ENCODE data around the gene PTBP3. TPM values are rescaled to one million over a fixed set of nuclear protein-coding genes. Genes with fewer than 3 reads are reported as not detected.
"Not testable (repeated sequence)": the region's sequence is repeated elsewhere in the genome, so short reads cannot be mapped to it uniquely, and the experiment has no call there.

The PTBP3 gene
- total RNA-seq, 1 donor from 2014 or later: 42.5 TPM

GRCh38 chr9:112268413-112268812 lies 65.0 kb downstream of the PTBP3 start:
- no peak for TF ChIP-seq CTCF (conservative IDR thresholded peaks at IDR 0.05)
- Mint-ChIP-seq H3K4me3 (no peak overlapping the region), H3K27ac (ENCODE audit: unreplicated experiment) (no peak overlapping the region), H3K36me3 (ENCODE audit: low read depth) (peaks cover 7% of the 10 kb centered on the region), H3K27me3 (ENCODE audit: low read depth) (no peaks in the 10 kb centered on the region), H3K4me1 (no peaks in the 10 kb centered on the region), H3K9me3 (no peaks in the 10 kb centered on the region)
- DNase-seq (ENCODE audit: low read depth, low spot score): no peak

- not testable (repeated sequence) for H3K36me3 Mint-ChIP-seq (ENCODE audit: low read depth); H3K4me1 Mint-ChIP-seq; H3K4me3 Mint-ChIP-seq; DNase-seq (ENCODE audit: low read depth, low spot score); H3K27me3 Mint-ChIP-seq (ENCODE audit: low read depth); H3K27ac Mint-ChIP-seq (ENCODE audit: unreplicated experiment); H3K9me3 Mint-ChIP-seq
Observed at GRCh38 chr9:112267086-112267485, 66.3 kb downstream of the PTBP3 start.

- H3K9me3 Mint-ChIP-seq: no peaks in the 10 kb centered on the region
- no peak for DNase-seq (ENCODE audit: low read depth, low spot score)
- no peaks in the 10 kb centered on the region for H3K27me3 Mint-ChIP-seq (ENCODE audit: low read depth)
- no peaks in the 10 kb centered on the region for H3K4me1 Mint-ChIP-seq
- peaks cover 7% of the 10 kb centered on the region for H3K36me3 Mint-ChIP-seq (ENCODE audit: low read depth)
- H3K27ac Mint-ChIP-seq (ENCODE audit: unreplicated experiment): no peak overlapping the region
- no peak overlapping the region for H3K4me3 Mint-ChIP-seq
- no peak for TF ChIP-seq CTCF (conservative IDR thresholded peaks at IDR 0.05)
Observed at GRCh38 chr9:112265391-112265790, 68.0 kb downstream of the PTBP3 start.

GRCh38 chr9:112262577-112262976 lies 70.8 kb downstream of the PTBP3 start:
- TF ChIP-seq CTCF (conservative IDR thresholded peaks at IDR 0.05): no peak
- no peaks in the 10 kb centered on the region for H3K27me3 Mint-ChIP-seq (ENCODE audit: low read depth)

GRCh38 chr9:112261133-112261532 lies 72.3 kb downstream of the PTBP3 start:
- Mint-ChIP-seq H3K4me3 (no peak overlapping the region), H3K27me3 (ENCODE audit: low read depth) (no peaks in the 10 kb centered on the region), H3K36me3 (ENCODE audit: low read depth) (peaks cover 7% of the 10 kb centered on the region), H3K9me3 (no peaks in the 10 kb centered on the region), H3K4me1 (no peaks in the 10 kb centered on the region), H3K27ac (ENCODE audit: unreplicated experiment) (no peak overlapping the region)
- DNase-seq (ENCODE audit: low read depth, low spot score): no peak
- TF ChIP-seq CTCF (conservative IDR thresholded peaks at IDR 0.05): no peak

More at GRCh38 chr9:112262577-112262976, 70.8 kb downstream of the PTBP3 start:
- no peak for DNase-seq (ENCODE audit: low read depth, low spot score)
- no peaks in the 10 kb centered on the region for H3K4me1 Mint-ChIP-seq
- H3K4me3 Mint-ChIP-seq: no peak overlapping the region
- H3K9me3 Mint-ChIP-seq: no peaks in the 10 kb centered on the region
- no peak overlapping the region for H3K27ac Mint-ChIP-seq (ENCODE audit: unreplicated experiment)
- H3K36me3 Mint-ChIP-seq (ENCODE audit: low read depth): peaks cover 7% of the 10 kb centered on the region

- Mint-ChIP-seq H3K27ac (ENCODE audit: unreplicated experiment) (no peak overlapping the region), H3K4me3 (no peak overlapping the region), H3K27me3 (ENCODE audit: low read depth) (no peaks in the 10 kb centered on the region), H3K4me1 (no peaks in the 10 kb centered on the region), H3K36me3 (ENCODE audit: low read depth) (no peaks in the 10 kb centered on the region), H3K9me3 (no peaks in the 10 kb centered on the region)
- no peak for DNase-seq (ENCODE audit: low read depth, low spot score)
- TF ChIP-seq CTCF (conservative IDR thresholded peaks at IDR 0.05): no peak
Observed at GRCh38 chr9:112258106-112258505, 75.3 kb downstream of the PTBP3 start.

All from neural crest cell (in vitro differentiated cells).